HK-2 (cell line): ENCODE data around the gene CD163L1.
"Not testable (repeated sequence)": the region's sequence is repeated elsewhere in the genome, so short reads cannot be mapped to it uniquely, and the experiment has no call there.

ENCODE experiments used
- DNase-seq: peaks from one replicate; pipeline ENCODE4 v3.0.0-alpha.2; 2018; ENCODE audit not compliant: unreplicated experiment

Gene CD163L1

DNA sequence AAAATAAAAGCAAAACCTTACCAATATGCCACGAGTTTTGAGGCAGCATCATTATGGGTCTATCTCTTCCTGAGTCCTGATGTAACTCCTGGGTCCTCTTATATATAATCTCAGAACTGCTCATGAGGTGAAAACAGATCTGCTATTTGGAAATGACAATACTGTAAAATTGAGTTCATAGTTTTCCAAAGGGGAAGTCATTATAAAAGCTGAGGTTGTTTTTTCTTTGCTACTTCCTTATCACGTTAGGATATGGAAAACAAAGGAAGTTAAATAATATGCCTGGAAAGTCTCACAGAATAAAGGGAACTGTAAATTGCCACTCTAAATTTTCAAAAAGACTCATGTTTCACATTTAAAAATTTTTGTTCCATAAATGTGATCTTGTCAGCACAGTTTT lies at the start of gene CD163L1:
TSS of gene CD163L1 (minus strand) at position 78 of the 400 bp plus-strand sequence. CDS start at position 52, 26 bp downstream.
- no peak for DNase-seq

DNA sequence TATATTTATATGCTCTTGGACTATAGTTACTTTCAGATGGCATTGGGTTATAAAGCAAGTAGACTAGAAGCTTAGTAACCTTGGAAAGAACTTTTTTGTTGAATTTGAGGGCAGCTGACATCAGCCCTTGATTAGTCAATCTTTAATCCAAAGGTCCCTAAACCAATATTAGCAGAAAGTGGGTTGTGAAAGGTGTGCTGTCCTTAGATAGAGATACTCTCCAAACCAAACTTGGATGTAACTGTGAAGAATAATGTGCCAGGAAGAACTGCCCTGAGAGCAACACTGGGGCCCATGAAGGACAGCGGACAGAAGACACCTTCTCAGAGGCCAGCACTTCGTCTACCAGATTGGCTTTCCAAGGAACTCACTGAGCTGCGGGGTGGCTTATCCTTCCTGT lies 49.1 kb upstream of the CD163L1 start:
- DNase-seq = no peak

DNA sequence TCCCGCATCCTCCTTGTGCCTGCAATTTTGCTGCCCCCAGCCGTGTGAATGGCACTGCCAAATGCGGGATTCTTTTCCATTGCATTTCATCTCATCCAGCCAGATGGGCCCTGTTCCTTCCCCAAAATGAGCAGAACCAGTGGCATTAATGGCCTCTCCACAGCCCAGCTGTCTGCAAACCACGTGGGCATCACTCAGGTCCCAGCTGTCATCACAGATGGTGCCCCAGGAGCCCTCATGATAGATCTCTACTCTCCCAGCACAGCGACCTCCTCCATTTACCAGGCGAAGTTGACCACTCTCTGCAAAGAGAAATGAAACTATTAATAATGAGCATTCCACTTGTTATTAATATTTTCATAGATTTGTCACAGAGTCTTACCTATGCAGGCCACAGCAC lies 42.6 kb upstream of the CD163L1 start:
- DNase-seq = no peak

DNA sequence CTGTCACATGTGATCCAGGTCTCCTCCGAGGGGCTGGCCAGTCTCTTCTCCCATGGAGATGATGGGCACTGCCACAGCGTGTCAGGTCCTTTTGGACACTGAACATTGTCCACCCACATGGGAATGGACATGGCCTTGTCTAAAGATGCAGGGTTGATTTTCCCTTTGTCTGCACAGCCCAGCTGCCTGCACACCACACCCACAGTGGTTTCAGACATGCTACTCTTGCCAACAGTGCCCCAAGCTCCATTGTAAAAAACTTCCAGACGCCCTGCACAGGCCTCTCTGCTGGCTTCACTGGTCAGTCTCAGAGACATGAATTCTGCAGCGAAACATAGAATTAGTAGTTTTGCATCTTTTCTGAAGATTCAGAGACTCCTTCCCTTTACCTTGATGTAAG lies 41.1 kb upstream of the CD163L1 start:
- DNase-seq = no peak

DNA sequence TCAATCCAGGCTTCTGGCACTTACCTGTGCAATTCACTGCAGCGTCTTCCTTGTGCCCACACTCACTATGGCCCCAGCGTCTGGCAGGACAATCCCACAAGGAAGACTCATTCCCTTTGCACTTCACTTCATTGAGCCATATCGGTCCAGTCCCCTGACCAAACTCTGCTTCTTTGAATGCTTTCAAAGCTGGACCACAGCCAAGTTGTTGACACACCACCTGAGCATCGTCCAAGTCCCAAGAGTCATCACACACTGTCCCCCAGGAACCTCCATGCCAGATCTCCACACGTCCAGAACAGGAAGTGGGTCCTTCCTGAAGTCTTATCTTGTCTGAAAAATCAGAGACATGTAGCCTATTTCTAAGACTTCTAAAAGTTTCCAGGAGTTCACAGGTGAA lies 39.4 kb upstream of the CD163L1 start:
- no peak for DNase-seq

DNA sequence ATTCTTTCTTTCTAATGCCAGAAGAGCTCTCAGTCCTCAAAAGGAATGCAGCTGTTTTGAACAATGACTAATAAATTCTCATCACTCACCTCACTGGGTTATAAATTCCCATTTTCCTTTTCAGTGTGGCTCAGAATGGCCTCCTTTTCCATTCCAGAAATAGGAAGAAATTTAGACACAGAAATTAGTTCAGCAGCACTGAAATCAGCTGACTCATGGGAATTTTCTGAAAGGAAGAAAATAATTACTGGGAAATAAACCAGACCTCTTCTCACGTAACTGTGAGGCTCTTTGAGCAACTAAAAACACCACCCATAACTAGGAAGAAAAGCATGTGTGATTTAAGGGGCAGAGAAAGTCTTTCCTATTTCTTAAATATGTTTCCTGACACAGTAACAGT lies 35.8 kb upstream of the CD163L1 start:
- DNase-seq = no peak

DNA sequence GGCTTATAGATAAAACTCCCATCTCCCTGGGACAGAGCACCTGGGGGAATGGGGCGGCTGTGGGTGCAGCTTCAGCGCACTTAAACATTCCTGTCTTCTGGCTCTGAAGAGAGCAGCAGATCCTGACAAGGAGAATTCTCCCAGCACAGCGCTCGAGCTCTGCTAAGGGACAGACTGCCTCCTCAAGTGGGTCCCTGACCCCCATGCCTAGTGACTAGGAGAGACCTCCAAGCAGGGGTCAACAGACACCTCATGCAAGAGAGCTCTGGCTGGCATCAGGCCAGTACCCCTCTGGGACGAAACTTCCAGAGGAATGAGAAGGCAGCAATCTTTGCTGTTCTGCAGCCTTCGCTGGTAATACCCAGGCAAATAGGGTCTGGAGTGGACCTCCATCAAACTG lies 28.1 kb upstream of the CD163L1 start:
- DNase-seq = no peak

DNA sequence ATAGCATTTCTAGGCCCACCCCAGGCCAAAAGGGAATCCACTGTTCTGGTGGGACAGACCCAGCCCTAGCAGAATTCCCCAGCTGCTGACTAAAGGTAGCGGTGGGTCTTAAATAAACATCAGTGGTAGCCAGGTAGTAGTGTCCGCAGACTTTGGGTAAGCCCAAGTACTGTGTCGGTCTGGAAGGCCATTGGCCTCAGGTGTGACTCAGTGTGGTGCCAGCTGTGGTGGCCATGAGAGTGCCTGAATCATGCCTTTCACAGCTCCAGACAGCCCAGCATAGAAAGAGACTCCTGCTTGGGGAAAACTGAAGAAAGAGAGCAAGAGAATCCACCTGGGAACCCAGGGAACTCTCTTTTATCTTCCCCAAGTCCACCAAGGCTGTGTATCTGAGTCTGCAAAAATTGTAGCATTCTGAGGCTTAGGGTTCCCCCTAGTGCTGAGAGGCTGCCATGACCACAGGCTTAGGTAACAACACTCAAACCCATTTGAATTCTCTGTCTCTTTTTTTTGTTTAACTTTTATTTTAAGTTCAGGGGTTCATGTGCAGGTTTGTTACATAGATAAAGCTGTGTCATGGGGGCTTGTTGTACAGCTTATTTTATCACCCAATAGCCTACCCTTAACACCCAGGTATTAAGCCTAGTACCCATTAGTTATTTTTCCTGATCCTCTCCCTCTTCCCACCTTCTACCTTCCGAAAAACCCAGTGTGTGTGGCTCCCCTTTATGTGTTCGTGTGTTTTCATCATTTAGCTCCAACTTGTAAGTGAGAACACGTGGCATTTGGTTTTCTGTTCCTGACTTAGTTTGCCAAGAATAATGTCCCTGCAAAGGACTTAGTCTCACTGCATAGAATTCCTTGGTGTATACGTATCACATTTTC lies 16.7 kb upstream of the CD163L1 start:
- peak; percentile 8 for DNase-seq

DNA sequence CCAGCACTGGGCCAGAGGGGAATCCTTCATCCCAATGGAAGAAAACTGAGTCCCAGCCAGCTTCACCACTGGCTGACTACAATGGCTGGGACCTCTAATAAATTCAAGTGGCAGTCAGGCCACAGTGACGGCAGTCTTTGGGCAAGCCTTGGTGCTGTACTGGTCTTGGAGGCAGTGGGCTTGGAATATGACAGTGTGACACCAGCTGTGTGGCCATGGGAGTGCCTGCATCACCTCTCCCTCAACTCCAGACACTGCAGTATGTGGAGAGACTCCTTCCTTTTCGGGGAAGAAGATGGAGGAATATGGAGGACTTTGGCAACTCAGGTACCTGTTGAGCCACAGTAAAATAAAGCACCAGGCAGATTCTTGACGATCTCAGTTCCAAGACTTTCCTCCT lies 16.0 kb upstream of the CD163L1 start:
- DNase-seq = no peak

DNA sequence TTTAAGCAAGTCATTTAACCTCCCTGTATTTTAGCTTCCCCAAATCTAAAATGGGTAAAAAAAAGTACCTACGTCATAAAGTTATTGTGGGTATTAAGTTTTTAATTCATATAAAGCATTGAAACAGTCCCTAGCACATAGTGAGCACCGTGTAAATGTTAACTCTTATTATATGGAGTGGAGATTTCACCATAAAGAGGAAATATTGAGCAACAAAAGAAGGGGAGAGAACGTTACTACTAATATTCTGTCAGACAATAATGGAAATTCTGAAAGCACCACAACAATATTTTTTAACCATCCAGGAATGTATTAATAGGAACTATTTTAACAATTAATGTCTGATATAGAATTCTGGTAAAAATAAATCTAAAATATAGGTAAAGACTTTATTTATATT lies 7.8 kb upstream of the CD163L1 start:
- DNase-seq = no peak

DNA sequence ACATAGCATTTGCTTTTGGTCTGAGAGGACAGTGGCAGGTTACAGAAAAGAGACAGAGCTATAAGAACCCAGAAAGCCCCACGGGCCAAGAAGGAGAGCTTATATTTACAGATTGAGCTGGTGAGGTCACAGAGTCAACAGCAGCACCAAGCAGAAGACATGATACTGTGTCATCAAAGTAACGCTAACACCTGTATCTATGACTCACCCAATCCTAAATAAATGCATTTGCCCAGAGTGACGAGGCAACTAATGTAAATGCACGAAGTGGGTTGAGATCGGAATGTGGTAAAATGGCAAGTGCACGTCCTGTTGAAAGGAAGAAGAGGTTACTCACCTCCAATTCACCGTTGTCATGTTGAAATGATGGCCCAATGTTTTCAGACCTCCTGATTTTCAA lies 6.7 kb upstream of the CD163L1 start:
- DNase-seq = no peak

DNA sequence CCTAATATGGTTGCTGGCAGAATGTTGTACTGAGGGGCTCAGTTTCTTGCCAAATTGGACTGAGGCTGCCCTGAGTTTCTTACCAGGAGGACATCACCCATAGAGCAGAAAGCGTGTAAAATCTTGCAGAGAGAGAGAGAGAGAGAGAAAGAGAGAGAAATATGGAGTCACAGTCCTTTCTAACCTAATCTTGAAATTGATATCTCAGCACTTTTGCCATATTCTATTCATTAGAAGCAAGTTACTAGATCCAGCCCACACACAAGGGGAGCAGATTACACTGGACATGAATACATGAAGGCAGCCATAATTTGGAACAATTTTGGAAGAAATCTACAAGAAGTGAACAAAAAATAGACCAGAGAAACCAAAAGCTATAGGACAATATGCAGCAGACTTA lies 4.1 kb upstream of the CD163L1 start:
- DNase-seq = no peak

DNA sequence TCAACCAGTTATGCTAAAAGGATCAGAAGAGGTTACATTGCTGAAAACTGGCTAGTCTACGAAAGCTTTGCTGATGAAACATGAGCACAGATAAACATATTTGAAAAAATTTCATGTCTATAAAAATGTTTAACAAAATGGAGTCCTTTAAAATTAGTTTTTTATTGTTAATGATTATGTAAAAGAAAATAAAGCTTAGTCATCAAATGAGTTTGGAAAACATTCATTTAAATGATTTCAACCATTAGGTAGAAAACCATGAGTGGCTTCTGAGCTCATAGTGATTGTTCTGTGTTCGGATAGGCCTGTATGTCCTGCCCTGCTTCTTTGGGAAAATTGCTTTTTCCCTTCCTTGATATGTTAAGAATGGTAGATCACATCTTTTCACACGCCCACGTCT lies 584 bp upstream of the CD163L1 start:
- DNase-seq = no peak

DNA sequence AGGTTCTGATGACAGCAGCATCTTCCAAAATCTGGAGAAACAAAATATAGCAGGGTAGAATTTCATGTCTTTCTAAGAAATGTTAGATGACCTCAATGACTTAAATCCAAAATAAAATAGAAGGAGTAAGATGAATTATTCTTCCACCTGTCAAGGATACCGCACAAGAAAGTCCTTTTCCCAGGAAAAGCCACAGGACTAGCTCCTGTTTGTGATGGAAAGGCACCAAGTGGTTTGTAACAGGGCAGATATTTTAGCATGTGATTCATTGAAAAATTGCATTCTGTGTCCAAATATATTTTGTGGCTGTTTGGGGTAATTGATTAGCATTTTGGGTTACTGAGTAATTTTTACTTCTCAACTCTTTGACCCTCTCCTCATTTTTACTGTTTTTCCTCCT lies 2.7 kb downstream of the CD163L1 start:
- DNase-seq = no peak

DNA sequence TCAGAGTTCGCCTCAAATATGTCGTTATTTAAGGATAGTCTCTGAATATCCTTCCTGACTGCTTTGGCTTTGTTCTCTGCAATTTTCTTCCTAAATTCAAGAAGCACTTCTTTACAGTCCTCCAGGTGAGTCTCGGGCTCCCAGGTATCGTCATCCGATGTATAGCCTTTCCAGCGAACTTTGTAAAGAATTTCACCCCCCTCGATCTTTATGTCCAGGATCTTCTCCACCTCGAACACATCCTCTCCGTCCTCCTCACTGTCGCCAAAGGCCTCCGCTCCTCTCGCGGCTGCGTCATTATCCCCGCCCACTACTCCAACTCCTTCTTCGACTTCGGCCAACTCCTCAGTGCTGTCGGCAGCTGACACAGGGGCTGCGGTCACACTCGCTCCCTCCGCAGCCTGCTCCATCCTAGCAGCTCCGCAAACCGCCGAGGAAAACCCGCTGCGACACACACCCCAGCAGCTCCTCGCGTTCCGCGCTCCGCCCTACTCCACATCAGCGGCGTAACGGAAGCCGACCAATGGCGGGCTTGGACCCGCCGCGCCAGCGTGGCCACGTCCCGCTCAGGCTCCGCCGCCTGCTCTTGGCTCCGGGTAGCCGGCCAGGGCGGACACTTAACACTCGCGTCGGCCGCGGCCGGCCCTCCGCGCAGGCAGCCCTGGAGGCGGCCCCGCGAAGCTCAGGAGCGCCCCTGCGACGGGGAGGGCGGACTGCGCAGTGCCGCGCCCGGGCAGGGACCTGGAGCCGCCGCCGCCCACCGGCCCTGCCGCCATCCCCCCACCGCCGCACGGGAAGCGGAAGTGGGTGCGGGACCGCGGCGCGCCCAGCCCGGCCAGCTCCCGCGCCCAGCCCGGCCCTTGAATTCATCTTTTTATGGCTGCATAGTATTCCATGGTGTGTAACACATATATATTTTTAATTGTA lies 4.1 kb downstream of the CD163L1 start:
- no peak for DNase-seq

DNA sequence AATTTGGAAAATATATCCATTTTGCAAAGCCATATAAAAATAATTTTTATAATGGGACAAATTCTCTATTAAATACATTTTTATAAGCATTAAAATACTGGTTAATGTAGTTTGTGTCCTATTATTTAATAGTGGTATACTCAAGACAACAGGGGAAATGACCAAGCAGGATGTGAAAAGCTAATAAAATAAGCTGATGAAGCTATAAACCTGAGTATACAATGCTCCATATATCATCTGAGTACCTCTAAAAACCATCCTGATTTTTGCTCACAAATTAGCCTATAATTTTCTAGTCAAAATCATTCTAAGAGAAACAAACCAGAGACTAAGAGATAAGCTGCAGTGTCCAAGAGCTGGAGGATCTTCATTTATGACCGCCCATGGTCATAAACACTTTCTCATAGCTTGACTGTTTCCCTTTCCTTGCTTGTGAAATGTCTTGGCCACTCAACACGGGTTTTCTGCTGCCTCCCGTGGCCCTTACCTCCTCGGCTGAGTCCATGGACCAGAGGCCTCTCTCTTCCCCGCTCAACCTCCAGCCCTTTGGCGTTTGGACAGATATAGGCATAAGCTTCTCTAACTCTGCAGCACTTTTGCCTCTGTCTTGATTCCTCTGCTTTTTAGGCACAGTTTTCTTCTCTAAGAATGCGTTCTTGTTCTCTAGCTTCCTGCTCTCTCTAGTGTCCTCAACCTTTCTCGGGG lies 5.5 kb downstream of the CD163L1 start:
- not testable (repeated sequence) for DNase-seq

DNA sequence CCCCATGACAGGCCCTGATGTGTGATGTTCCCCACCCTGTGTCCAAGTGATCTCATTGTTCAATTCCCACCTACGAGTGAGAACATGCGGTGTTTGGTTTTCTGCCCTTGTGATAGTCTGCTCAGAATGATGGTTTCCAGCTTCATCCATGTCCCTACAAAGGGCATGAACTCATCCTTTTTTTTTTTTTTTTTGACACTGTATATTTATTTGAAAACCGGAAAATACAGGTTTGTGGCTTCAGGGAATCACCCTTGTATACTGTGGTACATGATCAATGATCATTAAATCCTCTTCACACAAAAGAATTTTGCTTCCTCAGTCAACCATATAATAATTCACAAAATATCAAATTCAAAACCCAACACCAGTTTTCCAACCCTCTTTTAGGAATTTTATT lies 6.5 kb downstream of the CD163L1 start:
- not testable (repeated sequence) for DNase-seq

DNA sequence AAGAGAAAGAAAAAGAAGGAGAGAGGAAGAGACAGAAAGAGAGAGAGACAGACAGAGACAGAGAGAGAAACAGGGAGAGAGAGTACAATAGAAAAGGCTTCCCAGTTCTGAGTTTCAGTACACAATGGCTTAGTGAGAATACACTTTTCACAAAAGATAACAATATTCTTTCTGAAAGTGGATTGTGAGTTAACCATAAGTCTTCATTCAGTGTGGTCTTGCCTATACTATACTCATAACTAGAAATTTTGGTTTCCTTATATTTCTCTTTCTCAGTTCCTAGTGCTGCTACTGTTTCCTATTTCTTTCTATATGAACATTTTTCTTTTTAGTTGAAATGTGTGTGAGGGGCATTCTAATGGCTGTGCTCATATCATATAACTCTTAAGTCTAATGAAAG lies 9.3 kb downstream of the CD163L1 start:
- no peak for DNase-seq

DNA sequence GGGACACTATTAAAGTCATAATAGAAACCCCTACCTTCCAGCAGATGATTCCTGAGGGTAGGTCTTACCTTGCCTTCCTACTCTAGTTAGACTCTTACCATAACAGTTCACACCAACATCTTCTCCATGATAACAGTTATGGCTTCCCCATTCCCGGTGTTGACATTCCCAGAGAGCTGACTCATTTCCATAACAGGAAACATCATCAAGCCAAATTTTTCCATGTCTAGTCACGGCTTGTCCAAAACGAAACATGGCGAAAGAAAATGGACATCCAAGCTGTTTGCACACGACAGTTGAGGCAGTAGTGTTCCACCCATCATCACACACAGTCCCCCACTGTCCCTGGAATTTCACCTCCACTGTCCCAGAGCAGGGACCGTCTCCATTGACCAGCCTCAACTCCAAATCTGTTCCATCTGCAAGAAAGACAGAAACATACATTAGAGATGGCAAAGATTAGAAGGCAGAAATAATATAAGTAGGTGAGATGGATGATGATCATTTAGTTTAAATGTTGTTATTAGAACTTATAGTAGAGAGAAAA lies 10.6 kb downstream of the CD163L1 start:
- no peak for DNase-seq

DNA sequence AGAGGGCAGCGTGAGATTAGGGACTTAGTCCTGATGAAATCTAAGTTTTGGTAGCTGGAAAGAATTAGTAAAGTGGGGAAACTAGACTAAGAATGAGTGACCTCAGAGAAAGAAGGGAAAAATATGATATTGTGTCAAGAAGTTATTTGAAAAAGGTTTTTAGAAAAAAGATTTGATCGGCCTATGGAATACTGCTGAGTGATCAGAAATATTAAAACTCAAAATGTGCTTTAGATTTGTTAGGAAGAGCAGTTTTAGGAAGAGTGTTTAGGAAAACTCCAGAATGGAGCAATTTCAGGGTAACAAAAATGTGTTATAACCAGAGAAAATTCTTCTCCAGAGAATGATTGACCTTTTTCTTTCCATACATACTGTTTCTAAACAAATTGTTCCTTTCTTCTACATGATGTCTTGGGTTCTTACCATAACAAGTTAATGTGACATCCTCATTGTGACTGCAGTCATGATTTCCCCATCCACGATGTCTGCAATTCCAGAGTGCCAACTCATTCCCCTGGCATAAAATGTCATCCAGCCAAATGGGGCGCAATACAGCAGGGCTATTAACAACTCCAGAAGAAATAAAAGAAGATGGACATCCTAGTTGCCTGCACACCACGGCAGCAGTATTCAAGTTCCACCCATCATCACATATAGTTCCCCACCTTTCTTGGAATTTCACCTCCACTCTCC lies 11.8 kb downstream of the CD163L1 start:
- no peak for DNase-seq

DNA sequence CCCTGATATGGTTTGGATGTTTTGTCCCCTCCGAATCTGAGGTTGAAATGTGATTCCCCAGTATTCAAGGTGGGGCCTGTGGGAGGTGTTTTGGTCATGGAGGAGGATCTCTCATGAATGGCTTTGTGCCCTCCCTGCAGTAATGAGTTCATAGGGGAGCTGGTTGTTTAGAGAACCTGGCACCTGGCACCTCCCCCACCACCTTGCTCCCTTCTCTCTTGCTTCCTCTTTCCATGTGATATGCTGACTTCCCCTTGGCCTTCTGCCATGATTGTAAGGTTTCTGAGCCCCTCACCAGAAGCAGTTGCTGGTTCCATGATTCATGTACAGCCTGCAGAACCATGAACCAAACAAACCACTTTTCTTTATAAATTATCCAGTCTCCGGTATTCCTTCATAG lies 32.6 kb downstream of the CD163L1 start:
- no peak for DNase-seq
